Trophoblast cell (in vitro differentiated cells and primary cell): Measurements from ENCODE around the gene RPSA. TPM values are rescaled to one million over a fixed set of nuclear protein-coding genes. Genes with fewer than 3 reads are reported as not detected.
A peak's percentile ranks its signal among the peaks of the same experiment; 100 is the strongest.

Experiments used
- DNase-seq, 2 donors: peaks; one replicate each; pipeline ENCODE4 v3.0.0-alpha.2; 2016
- H2AFZ ChIP-seq: 2 replicates; pipeline ENCODE4 v1.6.1; 2013; ENCODE audit warnings: low read length, moderate library complexity, mild to moderate bottlenecking; ENCODE audit not compliant: insufficient read depth, poor library complexity
- H2AK5ac ChIP-seq: 2 replicates; pipeline ENCODE4 v1.6.1; 2013; ENCODE audit warnings: mild to moderate bottlenecking, low read length
- H2BK120ac ChIP-seq: 2 replicates; pipeline ENCODE4 v1.6.1; 2013; ENCODE audit warnings: low read length, mild to moderate bottlenecking, moderate library complexity; ENCODE audit not compliant: insufficient read depth, poor library complexity
- H2BK12ac ChIP-seq: 2 replicates; pipeline ENCODE4 v1.6.1; 2013; ENCODE audit warnings: mild to moderate bottlenecking, low read length, moderate library complexity
- H2BK5ac ChIP-seq: 2 replicates; pipeline ENCODE4 v1.6.1; 2013; ENCODE audit warnings: low read length, low read depth, moderate library complexity, mild to moderate bottlenecking; ENCODE audit not compliant: poor library complexity
- H3K14ac ChIP-seq: 2 replicates; pipeline ENCODE4 v1.6.1; 2013; ENCODE audit warnings: mild to moderate bottlenecking, low read length
- H3K18ac ChIP-seq: 2 replicates; pipeline ENCODE4 v1.6.1; 2013; ENCODE audit warnings: mild to moderate bottlenecking, low read length
- H3K23ac ChIP-seq: 2 replicates; pipeline ENCODE4 v1.6.1; 2013; ENCODE audit warnings: low read length
- H3K27ac ChIP-seq: 2 replicates; pipeline ENCODE4 v1.5.1; 2013; ENCODE audit warnings: low read depth, mild to moderate bottlenecking, inconsistent platforms, low read length, moderate library complexity
- H3K27me3 ChIP-seq: 2 replicates; pipeline ENCODE4 v1.6.1; 2013; ENCODE audit warnings: inconsistent platforms, mild to moderate bottlenecking, low read length, moderate library complexity; ENCODE audit not compliant: insufficient read depth
- H3K36me3 ChIP-seq, 2 experiments: 1 replicate in 1 of 2; 2 replicates in 1 of 2; pipeline ENCODE4 v1.6.1; 2013; ENCODE audit warnings: low read length in 2 of 2, mild to moderate bottlenecking in 2 of 2, moderate library complexity in 1 of 2; ENCODE audit not compliant: insufficient read depth in 2 of 2, control insufficient read depth in 1 of 2
- H3K4ac ChIP-seq: 2 replicates; pipeline ENCODE4 v1.6.1; 2013; ENCODE audit warnings: low read depth, mild to moderate bottlenecking, low read length, moderate library complexity
- H3K4me1 ChIP-seq, 2 experiments: 1 replicate in 1 of 2; 2 replicates in 1 of 2; pipeline ENCODE4 v1.6.1; 2013; ENCODE audit warnings: low read length in 2 of 2, mild to moderate bottlenecking in 2 of 2, moderate library complexity in 1 of 2; ENCODE audit not compliant: insufficient read depth in 2 of 2, control insufficient read depth in 1 of 2
- H3K4me2 ChIP-seq: 2 replicates; pipeline ENCODE4 v1.6.1; 2013; ENCODE audit warnings: inconsistent platforms, mild to moderate bottlenecking, low read length, moderate library complexity
- H3K4me3 ChIP-seq: 2 replicates; pipeline ENCODE4 v1.5.1; 2013; ENCODE audit warnings: mild to moderate bottlenecking, low read depth, low read length, inconsistent platforms
- H3K79me1 ChIP-seq: one replicate; pipeline ENCODE4 v1.6.1; 2013; ENCODE audit warnings: low read length
- H3K79me2 ChIP-seq: 2 replicates; pipeline ENCODE4 v1.6.1; 2013; ENCODE audit warnings: low read length, mild to moderate bottlenecking; ENCODE audit not compliant: control insufficient read depth, insufficient read depth, poor library complexity
- H3K9ac ChIP-seq: 2 replicates; pipeline ENCODE4 v1.6.1; 2013; ENCODE audit warnings: mild to moderate bottlenecking, low read length
- H3K9me3 ChIP-seq: 2 replicates; pipeline ENCODE4 v1.6.1; 2013; ENCODE audit warnings: low read depth, mild to moderate bottlenecking, control low read depth, inconsistent platforms, low read length; ENCODE audit not compliant: insufficient read depth
- H4K12ac ChIP-seq: 2 replicates; pipeline ENCODE4 v1.6.1; 2013; ENCODE audit warnings: low read depth, mild to moderate bottlenecking, low read length, moderate library complexity
- H4K8ac ChIP-seq: 2 replicates; pipeline ENCODE4 v1.6.1; 2013; ENCODE audit warnings: low read depth, mild to moderate bottlenecking, low read length, moderate library complexity
- H4K91ac ChIP-seq: one replicate; pipeline ENCODE4 v1.6.1; 2013; ENCODE audit warnings: low read depth, mild to moderate bottlenecking, low read length, moderate library complexity
- WGBS: extraction: QIAGEN DNeasy Blood & Tissue Kit; methylation state at CpG from one replicate; pipeline ENCODE4 v1.1.7; 2013; ENCODE audit warnings: missing lambda C conversion rate; ENCODE audit not compliant: insufficient read length, insufficient coverage; ENCODE audit errors: extremely low coverage; 5-methylcytosine and 5-hydroxymethylcytosine counted together
- polyA plus RNA-seq: library from polyadenylated mRNA; stranded (reverse); fragments of 200-250 nt; gene quantifications from 2 replicates; pipeline ENCODE4 v1.2.3, GENCODE V29; 2013

Gene RPSA
- 1,546 and 1,587 TPM in 2 replicates for polyA plus RNA-seq

DNA sequence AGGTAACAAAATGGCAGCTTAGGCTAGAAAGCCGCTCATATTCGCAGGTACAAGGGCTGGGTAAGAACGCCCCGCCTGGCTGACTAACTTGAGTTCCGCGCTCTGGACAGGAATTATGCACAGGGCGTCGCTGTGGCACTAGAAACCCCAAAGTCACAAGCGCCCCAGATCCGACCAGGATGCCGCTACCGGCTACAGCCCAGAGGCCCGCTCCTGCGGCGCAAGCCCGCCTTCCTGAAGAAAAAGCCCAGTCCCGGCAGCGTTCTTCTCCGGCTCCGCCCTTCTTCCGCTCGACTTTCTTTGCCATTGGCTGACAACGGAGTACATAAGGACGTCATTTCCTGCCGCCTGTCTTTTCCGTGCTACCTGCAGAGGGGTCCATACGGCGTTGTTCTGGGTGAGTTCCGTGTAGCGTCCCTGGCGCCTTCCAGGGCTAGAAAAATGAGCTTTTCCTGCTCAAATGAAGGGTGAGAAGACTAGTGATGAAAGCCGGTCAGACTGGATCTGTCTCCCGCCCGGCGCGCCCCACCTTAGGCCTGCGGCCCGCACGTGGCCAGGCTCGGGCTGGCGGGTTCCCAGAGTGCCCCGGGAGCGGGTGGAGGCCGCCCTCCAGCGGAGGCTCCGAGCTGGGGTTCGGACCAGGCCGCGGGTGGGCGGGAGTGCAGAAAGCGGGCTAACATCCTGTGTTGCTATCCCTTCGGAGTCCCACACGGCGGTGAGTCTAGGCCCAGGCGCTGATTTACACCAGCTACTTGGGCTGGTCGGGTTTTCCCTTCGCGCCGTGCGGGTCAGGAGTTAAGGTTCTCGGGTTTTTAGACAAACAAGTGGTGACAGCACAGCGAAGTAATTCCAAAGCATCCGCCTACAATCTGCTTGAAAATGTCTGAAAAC is at the start of gene RPSA:
TSS of gene RPSA (plus strand) at position 353 of the 891 bp plus-strand sequence. CDS start 934 bp downstream, outside the sequence.
- Histone ChIP-seq H2BK12ac (no peak within 1 kb of the TSS), H2BK5ac (peak within 1 kb of the TSS; percentile 86), H3K23ac (no peak within 1 kb of the TSS), H3K4me3 (peak within 1 kb of the TSS; percentile 83), H3K14ac (peak within 1 kb of the TSS; percentile 91), H3K27ac (peak within 1 kb of the TSS; percentile 94), H3K27me3 (no peaks in the 10 kb centered on the region), H3K4me2 (peak within 1 kb of the TSS; percentile 82), H4K91ac (peak within 1 kb of the TSS; percentile 86), H3K9me3 (no peaks in the 10 kb centered on the region), H3K79me2 (peaks cover 6% of the 10 kb centered on the region), H3K79me1 (peaks cover 8% of the 10 kb centered on the region), H3K4me1 (peaks cover 2 to 5% of the 10 kb centered on the region in 2 experiments), H3K4ac (peak within 1 kb of the TSS; percentile 61), H2AK5ac (peak within 1 kb of the TSS; percentile 73), H2BK120ac (peak within 1 kb of the TSS; percentile 82), H4K8ac (peak within 1 kb of the TSS; percentile 99), H3K36me3 (peaks cover 21 to 30% of the 10 kb centered on the region in 2 experiments), H3K9ac (peak within 1 kb of the TSS; percentile 90), H4K12ac (peak within 1 kb of the TSS; percentile 91), H2AFZ (peak within 1 kb of the TSS; percentile 92), H3K18ac (peak within 1 kb of the TSS; percentile 84)
- no CpG with 5 or more reads among the region's 63 CpGs for WGBS
- DNase-seq: peak; percentile 95 to 96

DNA sequence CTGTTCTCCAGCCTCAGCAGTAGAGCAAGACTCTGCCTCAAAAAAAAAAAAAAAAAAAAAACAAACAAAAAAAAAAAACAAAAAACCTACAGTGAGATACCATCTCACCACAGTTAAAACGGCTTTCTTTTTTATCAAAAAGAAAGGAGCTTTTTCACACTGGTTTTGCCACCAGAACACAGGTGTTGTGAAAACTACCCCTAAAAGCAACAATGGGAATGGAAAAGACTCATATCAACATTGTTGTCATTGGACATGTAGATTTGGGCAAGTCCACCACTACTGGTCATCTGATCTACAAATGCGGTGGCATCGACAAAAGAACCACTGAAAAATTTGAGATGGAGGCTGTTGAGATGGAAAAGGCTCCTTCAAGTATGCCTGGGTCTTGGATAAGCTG is 48.2 kb upstream of the RPSA start:
- H3K4ac ChIP-seq: no peak overlapping the region
- H3K36me3 ChIP-seq: no peaks in the 10 kb centered on the region
- no peak overlapping the region for H2AFZ ChIP-seq
- H4K8ac ChIP-seq: no peak overlapping the region
- no peak overlapping the region for H4K91ac ChIP-seq
- H2BK120ac ChIP-seq: no peak overlapping the region
- WGBS: no CpG with 5 or more reads among the region's 3 CpGs
- DNase-seq: no peak
- no peak overlapping the region for H3K18ac ChIP-seq
- no peak overlapping the region for H3K4me2 ChIP-seq
- no peaks in the 10 kb centered on the region for H3K27me3 ChIP-seq
- H3K79me2 ChIP-seq: no peaks in the 10 kb centered on the region
- no peak overlapping the region for H3K14ac ChIP-seq
- no peak overlapping the region for H4K12ac ChIP-seq
- no peaks in the 10 kb centered on the region for H3K9me3 ChIP-seq
- H3K27ac ChIP-seq: no peak overlapping the region
- no peak overlapping the region for H2AK5ac ChIP-seq
- H3K79me1 ChIP-seq: no peaks in the 10 kb centered on the region
- H3K23ac ChIP-seq: no peak overlapping the region
- H3K4me3 ChIP-seq: no peak overlapping the region
- H2BK12ac ChIP-seq: no peak overlapping the region
- H3K4me1 ChIP-seq: peaks cover 3 to 7% of the 10 kb centered on the region in 2 experiments
- H2BK5ac ChIP-seq: no peak overlapping the region
- no peak overlapping the region for H3K9ac ChIP-seq

DNA sequence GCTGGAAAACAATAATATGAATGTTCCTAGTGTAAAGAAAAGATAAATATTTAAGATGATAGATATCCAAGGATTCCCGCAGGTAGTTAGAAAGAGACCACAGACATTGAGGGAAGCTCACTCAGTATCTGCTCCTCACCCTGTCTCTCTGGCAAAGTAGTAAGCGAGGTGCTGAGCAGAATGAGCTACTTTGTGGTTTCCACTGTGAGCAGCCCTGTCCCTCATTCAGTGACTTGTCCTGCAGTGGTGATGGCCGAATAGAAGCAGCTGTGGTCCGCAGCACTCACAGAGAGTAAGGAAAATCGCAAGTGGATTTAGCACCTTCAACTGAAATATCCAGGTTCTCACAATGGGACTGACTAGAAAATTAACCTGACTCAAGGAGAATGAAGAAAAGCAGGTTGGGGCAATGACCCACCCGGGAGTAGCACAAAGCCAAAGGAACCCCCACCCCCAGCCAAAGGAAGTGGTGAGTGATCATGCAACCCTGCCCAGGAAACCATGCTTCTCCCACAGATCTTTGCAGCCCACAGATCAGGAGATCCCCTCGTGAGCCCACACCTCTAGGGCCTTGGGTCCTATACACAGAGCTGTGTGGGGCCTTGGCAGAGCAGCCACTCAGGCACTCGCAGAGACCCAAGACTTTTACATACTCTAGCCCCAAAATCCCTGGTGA is 45.1 kb upstream of the RPSA start:
- Histone ChIP-seq H3K79me2 (no peaks in the 10 kb centered on the region), H3K23ac (no peak overlapping the region), H2BK120ac (no peak overlapping the region), H4K91ac (no peak overlapping the region), H2BK5ac (no peak overlapping the region), H4K12ac (no peak overlapping the region), H3K4me1 (peaks cover 3 to 7% of the 10 kb centered on the region in 2 experiments), H3K36me3 (no peaks in the 10 kb centered on the region), H3K27ac (no peak overlapping the region), H3K14ac (no peak overlapping the region), H3K18ac (no peak overlapping the region), H3K4me3 (no peak overlapping the region), H3K9me3 (no peaks in the 10 kb centered on the region), H3K4me2 (no peak overlapping the region), H2AFZ (no peak overlapping the region), H3K9ac (no peak overlapping the region), H2AK5ac (no peak overlapping the region), H3K27me3 (no peaks in the 10 kb centered on the region), H4K8ac (no peak overlapping the region), H2BK12ac (no peak overlapping the region), H3K4ac (no peak overlapping the region), H3K79me1 (no peaks in the 10 kb centered on the region)
- no peak for DNase-seq
- no CpG with 5 or more reads among the region's 8 CpGs for WGBS

DNA sequence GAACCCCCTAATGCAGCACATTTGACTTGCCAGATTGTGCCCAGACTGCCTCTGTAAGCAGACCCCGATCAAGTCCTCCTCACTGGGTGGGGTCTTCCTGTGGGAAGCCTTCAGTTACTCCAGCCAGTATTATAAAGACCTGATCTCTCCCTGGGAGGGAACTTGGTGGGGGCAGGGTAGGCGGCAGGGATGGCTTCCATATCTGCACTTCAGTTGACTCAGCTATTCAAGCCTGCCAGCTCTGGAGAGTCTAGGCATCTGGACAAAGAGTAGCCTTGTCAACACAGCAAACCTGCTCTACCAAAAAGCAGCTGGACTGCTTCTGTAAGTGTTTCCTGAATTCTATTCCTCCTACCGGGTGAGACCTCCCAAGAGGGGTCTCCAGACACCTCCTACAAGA is 44.3 kb upstream of the RPSA start:
- WGBS: no CpG with 5 or more reads among the region's 3 CpGs
- H3K36me3 ChIP-seq: no peaks in the 10 kb centered on the region
- H3K4ac ChIP-seq: no peak overlapping the region
- H3K27me3 ChIP-seq: no peaks in the 10 kb centered on the region
- H2BK12ac ChIP-seq: no peak overlapping the region
- H3K9me3 ChIP-seq: no peaks in the 10 kb centered on the region
- no peaks in the 10 kb centered on the region for H3K79me2 ChIP-seq
- no peak overlapping the region for H2AK5ac ChIP-seq
- no peak overlapping the region for H4K12ac ChIP-seq
- no peak overlapping the region for H3K4me2 ChIP-seq
- H3K18ac ChIP-seq: no peak overlapping the region
- no peak overlapping the region for H3K4me3 ChIP-seq
- H3K9ac ChIP-seq: no peak overlapping the region
- H4K91ac ChIP-seq: no peak overlapping the region
- no peak overlapping the region for H4K8ac ChIP-seq
- no peak overlapping the region for H3K14ac ChIP-seq
- H3K4me1 ChIP-seq: peaks cover 3 to 7% of the 10 kb centered on the region in 2 experiments
- H3K27ac ChIP-seq: no peak overlapping the region
- no peak overlapping the region for H3K23ac ChIP-seq
- no peaks in the 10 kb centered on the region for H3K79me1 ChIP-seq
- no peak overlapping the region for H2BK120ac ChIP-seq
- no peak overlapping the region for H2BK5ac ChIP-seq
- no peak for DNase-seq
- H2AFZ ChIP-seq: no peak overlapping the region
